CD14-positive monocyte (primary cell): Measurements from ENCODE around the gene HARS2. TPM values are rescaled to one million over a fixed set of nuclear protein-coding genes. Genes with fewer than 3 reads are reported as not detected.

Experiments used
- DNase-seq, 3 donors: peaks; one replicate each; pipeline ENCODE4 v3.0.0-alpha.2; 2011 to 2022
- H2AFZ ChIP-seq: 2 replicates; pipeline ENCODE4 v1.6.0; 2012; ENCODE audit warnings: mild to moderate bottlenecking, low read depth, low read length, inconsistent platforms; ENCODE audit not compliant: insufficient read depth, poor library complexity, severe bottlenecking
- H3K27ac ChIP-seq, 2 donors: 1 replicate in 1 of 2; 2 replicates in 1 of 2; pipeline ENCODE4 v1.5.1; 2012 to 2013; ENCODE audit warnings: low read length in 2 of 2, control low read depth in 1 of 2, inconsistent platforms in 1 of 2, low read depth in 1 of 2, mild to moderate bottlenecking in 1 of 2
- H3K27me3 ChIP-seq, 2 donors: one replicate each; pipeline versions ENCODE4 v1.6.0 to v1.6.1; 2011 to 2013; ENCODE audit warnings: low read length in 2 of 2; ENCODE audit not compliant: control insufficient read depth in 2 of 2, insufficient read depth in 2 of 2
- H3K36me3 ChIP-seq, 2 donors: replicated peaks in 1 of 2; 1 replicate in 1 of 2; 2 replicates in 1 of 2; pipeline versions ENCODE4 v1.5.1 to v1.6.1; 2012 to 2013; ENCODE audit warnings: low read length in 2 of 2, control low read depth in 1 of 2, inconsistent platforms in 1 of 2, mild to moderate bottlenecking in 1 of 2; ENCODE audit not compliant: insufficient read depth in 2 of 2, control insufficient read depth in 1 of 2
- H3K4me1 ChIP-seq, 2 donors: 1 replicate in 1 of 2; 2 replicates in 1 of 2; pipeline versions ENCODE4 v1.5.1 to v1.6.1; 2012 to 2013; ENCODE audit warnings: low read length in 2 of 2, control low read depth in 1 of 2, inconsistent platforms in 1 of 2, mild to moderate bottlenecking in 1 of 2, moderate library complexity in 1 of 2; ENCODE audit not compliant: insufficient read depth in 2 of 2, control insufficient read depth in 1 of 2
- H3K4me2 ChIP-seq: replicated peaks from 2 replicates; pipeline ENCODE3; 2012; ENCODE audit warnings: low read length, moderate library complexity, mild to moderate bottlenecking; ENCODE audit not compliant: poor library complexity, severe bottlenecking; ENCODE audit errors: extremely low read depth
- H3K4me3 ChIP-seq, 3 experiments: fragments of 200-600 bp in 1 of 3; sonication (generic) in 1 of 3; replicated peaks in 1 of 3; 1 replicate in 2 of 3; 2 replicates in 1 of 3; pipeline ENCODE4 v1.5.1; 2011 to 2013; ENCODE audit warnings: low read length in 3 of 3, mild to moderate bottlenecking in 3 of 3, control low read depth in 2 of 3, low read depth in 2 of 3, inconsistent platforms in 1 of 3, moderate library complexity in 1 of 3
- H3K79me2 ChIP-seq: 2 replicates; pipeline ENCODE4 v1.6.0; 2012; ENCODE audit warnings: mild to moderate bottlenecking, control low read depth, inconsistent platforms, low read length, moderate library complexity; ENCODE audit not compliant: insufficient read depth
- H3K9ac ChIP-seq: 2 replicates; pipeline ENCODE4 v1.6.0; 2017; ENCODE audit warnings: low read length, mild to moderate bottlenecking; ENCODE audit not compliant: insufficient read depth, poor library complexity, severe bottlenecking
- H3K9me3 ChIP-seq, 2 donors: replicated peaks in 1 of 2; 1 replicate in 1 of 2; 2 replicates in 1 of 2; pipeline versions ENCODE4 v1.5.1 to v1.6.1; 2012 to 2013; ENCODE audit warnings: low read length in 2 of 2, control low read depth in 1 of 2; ENCODE audit not compliant: control insufficient read depth in 1 of 2, insufficient read depth in 1 of 2
- H4K20me1 ChIP-seq: 2 replicates; pipeline ENCODE4 v1.6.0; 2012; ENCODE audit warnings: mild to moderate bottlenecking, low read length, control low read depth, moderate library complexity; ENCODE audit not compliant: insufficient read depth
- H3K27ac Mint-ChIP-seq, 7 donors: one replicate each; pipeline ENCODE4 v1.8.0; 2020; ENCODE audit warnings: mild to moderate bottlenecking in 7 of 7, mixed read lengths in 7 of 7, moderate library complexity in 6 of 7, inconsistent platforms in 2 of 7
- H3K27me3 Mint-ChIP-seq, 3 donors: one replicate each; pipeline ENCODE4 v1.8.0; 2021 to 2022; ENCODE audit warnings: low read depth in 3 of 3, mild to moderate bottlenecking in 3 of 3, mixed read lengths in 3 of 3, moderate library complexity in 3 of 3, inconsistent platforms in 1 of 3
- H3K36me3 Mint-ChIP-seq, 2 donors: one replicate each; pipeline ENCODE4 v1.8.0; 2020; ENCODE audit warnings: mixed read lengths in 2 of 2, inconsistent platforms in 1 of 2, mild to moderate bottlenecking in 1 of 2
- H3K4me1 Mint-ChIP-seq: one replicate; pipeline ENCODE4 v1.8.0; 2020; ENCODE audit warnings: mild to moderate bottlenecking, mixed read lengths
- H3K4me3 Mint-ChIP-seq, 2 donors: one replicate each; pipeline ENCODE4 v1.8.0; 2020; ENCODE audit warnings: mild to moderate bottlenecking in 2 of 2, mixed read lengths in 2 of 2, moderate library complexity in 1 of 2
- H3K9me3 Mint-ChIP-seq, 7 donors: one replicate each; pipeline ENCODE4 v1.8.0; 2020 to 2022; ENCODE audit warnings: mixed read lengths in 7 of 7, mild to moderate bottlenecking in 6 of 7, moderate library complexity in 6 of 7, inconsistent platforms in 2 of 7
- WGBS: methylation state at CpG from one replicate; pipeline ENCODE4 v1.1.5; 2013; ENCODE audit warnings: missing lambda C conversion rate; ENCODE audit not compliant: insufficient coverage; 5-methylcytosine and 5-hydroxymethylcytosine counted together
- intact Hi-C, 2 donors: fragments of 100-400 bp; cut with micrococcal nuclease; formaldehyde crosslinking; loops; one replicate each; pipeline versions ENCODE4 v1.15.0 to v1.15.1; 2023
- polyA plus RNA-seq, 3 donors: library from polyadenylated mRNA; depleted of rRNA in 1 of 3; unstranded in 2 of 3; stranded (reverse) in 1 of 3; fragments of 300-500 nt in 2 of 3; fragments of >200 nt in 1 of 3; fragmentation: Illumina TruSeq in 2 of 3; gene quantifications; 1 replicate in 2 of 3; 2 replicates in 1 of 3; pipeline ENCODE4 v1.2.3, GENCODE V29; 2012 to 2021
- TF ChIP-seq, protein P1 (sequence below): fragments of 200-600 bp; IDR thresholded peaks from one replicate; pipeline ENCODE4 v1.8.0; 2022; ENCODE audit warnings: antibody characterized with exemption, mild to moderate bottlenecking

Gene HARS2
- polyA plus RNA-seq, 3 donors: 6.4 to 26.1 (median 8.3) TPM

DNA sequence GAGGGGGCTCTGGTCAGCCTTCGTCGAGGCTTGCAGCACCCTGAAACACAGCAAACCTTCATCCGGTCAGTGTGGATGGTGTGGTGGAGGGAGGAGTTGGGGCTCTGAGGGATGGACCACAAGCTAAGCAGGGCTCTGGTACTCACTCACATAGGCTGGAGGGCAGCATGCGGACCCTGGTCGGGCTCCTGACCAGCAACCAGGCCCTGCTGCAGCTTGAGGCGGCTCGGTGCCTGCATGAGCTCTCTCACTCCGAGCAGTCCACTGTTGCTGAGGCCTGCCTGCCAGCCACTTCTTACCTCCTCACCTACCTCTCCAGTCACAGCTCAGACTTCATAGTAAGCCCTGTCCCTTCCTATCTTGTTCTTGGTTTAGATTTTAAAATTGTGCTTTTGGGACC is 49.5 kb upstream of the HARS2 start:
- intact Hi-C loops: loop anchor here in 1 of 2 donors (10.0 kb wide), 1 partner anchor 63 kb away; the partner anchor contains the start of gene ZMAT2
- H3K27ac Mint-ChIP-seq: no peak overlapping the region

DNA sequence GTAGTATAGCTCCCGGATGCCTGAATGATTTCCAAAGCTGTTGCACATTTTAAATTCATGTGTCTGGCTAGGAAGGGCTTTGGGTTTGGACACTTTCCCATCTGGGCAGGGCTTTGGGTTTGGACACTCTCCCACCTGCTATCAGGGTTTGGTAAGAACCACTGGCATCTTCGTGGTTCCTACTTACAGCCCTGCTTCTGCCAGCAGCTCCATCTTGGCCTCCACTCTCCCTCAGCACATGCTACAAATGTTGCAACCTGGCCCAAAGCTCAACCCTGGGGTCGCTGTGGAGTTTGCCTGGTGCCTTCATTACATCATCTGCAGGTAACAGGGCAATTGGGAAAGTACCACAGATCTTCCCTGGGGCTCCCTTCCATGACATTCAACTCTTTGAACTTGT is 48.5 kb upstream of the HARS2 start:
- WGBS: 75% methylated on average over 2 of the region's 3 CpGs
- Mint-ChIP-seq H3K27me3 (peaks cover 0 to 7% (median 1%) of the 10 kb centered on the region in 3 donors), H3K27ac (peak overlapping the region in 1 of 7 donors; percentile 15), H3K9me3 (no peaks in the 10 kb centered on the region), H3K36me3 (peaks cover 44 to 53% of the 10 kb centered on the region in 2 donors), H3K4me1 (peaks cover 38% of the 10 kb centered on the region), H3K4me3 (no peak overlapping the region)
- H3K4me2 ChIP-seq: no peak overlapping the region
- DNase-seq: no peak
- peaks cover 35 to 39% of the 10 kb centered on the region in 2 donors for H3K36me3 ChIP-seq
- TF ChIP-seq, protein P1, sequence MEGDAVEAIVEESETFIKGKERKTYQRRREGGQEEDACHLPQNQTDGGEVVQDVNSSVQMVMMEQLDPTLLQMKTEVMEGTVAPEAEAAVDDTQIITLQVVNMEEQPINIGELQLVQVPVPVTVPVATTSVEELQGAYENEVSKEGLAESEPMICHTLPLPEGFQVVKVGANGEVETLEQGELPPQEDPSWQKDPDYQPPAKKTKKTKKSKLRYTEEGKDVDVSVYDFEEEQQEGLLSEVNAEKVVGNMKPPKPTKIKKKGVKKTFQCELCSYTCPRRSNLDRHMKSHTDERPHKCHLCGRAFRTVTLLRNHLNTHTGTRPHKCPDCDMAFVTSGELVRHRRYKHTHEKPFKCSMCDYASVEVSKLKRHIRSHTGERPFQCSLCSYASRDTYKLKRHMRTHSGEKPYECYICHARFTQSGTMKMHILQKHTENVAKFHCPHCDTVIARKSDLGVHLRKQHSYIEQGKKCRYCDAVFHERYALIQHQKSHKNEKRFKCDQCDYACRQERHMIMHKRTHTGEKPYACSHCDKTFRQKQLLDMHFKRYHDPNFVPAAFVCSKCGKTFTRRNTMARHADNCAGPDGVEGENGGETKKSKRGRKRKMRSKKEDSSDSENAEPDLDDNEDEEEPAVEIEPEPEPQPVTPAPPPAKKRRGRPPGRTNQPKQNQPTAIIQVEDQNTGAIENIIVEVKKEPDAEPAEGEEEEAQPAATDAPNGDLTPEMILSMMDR: no peak
- no peak overlapping the region for H3K4me3 ChIP-seq
- intact Hi-C loops: loop anchor here in 1 of 2 donors (10.0 kb wide), 1 partner anchor 62 kb away; the partner anchor contains the start of gene ZMAT2
- H3K9me3 ChIP-seq: no peaks in the 10 kb centered on the region
- peaks cover 49% of the 10 kb centered on the region for H3K79me2 ChIP-seq
- peaks cover 34 to 46% of the 10 kb centered on the region in 2 donors for H3K4me1 ChIP-seq
- peaks cover 26% of the 10 kb centered on the region for H4K20me1 ChIP-seq
- no peak overlapping the region for H3K27ac ChIP-seq
- H3K27me3 ChIP-seq: no peaks in the 10 kb centered on the region
- H3K9ac ChIP-seq: no peak overlapping the region
- no peak overlapping the region for H2AFZ ChIP-seq

More for the DNA sequence above, 49.5 kb upstream of the HARS2 start:
- H3K4me3 Mint-ChIP-seq: no peak overlapping the region
- no peaks in the 10 kb centered on the region for H3K9me3 ChIP-seq
- H3K9me3 Mint-ChIP-seq: no peaks in the 10 kb centered on the region
- no peak overlapping the region for H3K27ac ChIP-seq
- H3K4me3 ChIP-seq: no peak overlapping the region
- TF ChIP-seq, protein P1: no peak
- no peaks in the 10 kb centered on the region for H3K27me3 ChIP-seq
- DNase-seq: no peak
- H3K36me3 ChIP-seq: peaks cover 35 to 39% of the 10 kb centered on the region in 2 donors
- H3K9ac ChIP-seq: no peak overlapping the region
- H3K4me1 ChIP-seq: peaks cover 34 to 51% of the 10 kb centered on the region in 2 donors
- WGBS: 92% methylated on average over 8 of the region's 8 CpGs
- peaks cover 44 to 53% of the 10 kb centered on the region in 2 donors for H3K36me3 Mint-ChIP-seq
- peaks cover 42% of the 10 kb centered on the region for H3K4me1 Mint-ChIP-seq
- H3K4me2 ChIP-seq: no peak overlapping the region
- peaks cover 42% of the 10 kb centered on the region for H3K79me2 ChIP-seq
- no peak overlapping the region for H2AFZ ChIP-seq
- peaks cover 0 to 7% (median 1%) of the 10 kb centered on the region in 3 donors for H3K27me3 Mint-ChIP-seq
- H4K20me1 ChIP-seq: peaks cover 22% of the 10 kb centered on the region
